IMR-90 (cell line): ENCODE data around the gene DMD. TPM values are rescaled to one million over a fixed set of nuclear protein-coding genes. Genes with fewer than 3 reads are reported as not detected.

Experiments used
- ATAC-seq: fragments of 200-7000 bp; cut with Tn5 transposase; 2 replicates; pipeline ENCODE4 v1.9.1; 2020; ENCODE audit warnings: low read depth, mild to moderate bottlenecking, moderate library complexity
- BruUV-seq: library from RNA; stranded (reverse); fragments of 400-500 nt; replicated peaks from 2 replicates; lab custom pipeline; 2021; lab: Mats Ljungman, UMichigan
- CTCF ChIA-PET: fragments of 300-600 bp; formaldehyde crosslinking; extraction: SDS; loops from one replicate; lab custom pipeline; 2021; ENCODE audit warnings: antibody characterized with exemption; lab: Yijun Ruan, JAX
- POLR2A ChIA-PET: fragments of 300-600 bp; sonication (Branson Sonifier 250); formaldehyde crosslinking; loops from one replicate; lab custom pipeline; 2022; ENCODE audit warnings: antibody characterized with exemption; ENCODE audit not compliant: unreplicated experiment; lab: Charles Lee
- DNase-seq: peaks from one replicate; pipeline ENCODE4 v3.0.0; 2013
- H2AFZ ChIP-seq: replicated peaks from 2 replicates; pipeline ENCODE3; 2013; ENCODE audit warnings: low read length, mild to moderate bottlenecking; ENCODE audit not compliant: poor library complexity
- H2AK5ac ChIP-seq: 2 replicates; pipeline ENCODE4 v1.6.1; 2013; ENCODE audit warnings: low read depth, low read length, inconsistent platforms
- H2AK9ac ChIP-seq: replicated peaks from 2 replicates; pipeline ENCODE3; 2013; ENCODE audit warnings: mild to moderate bottlenecking, low read depth, low read length, moderate library complexity; ENCODE audit not compliant: poor library complexity
- H2BK120ac ChIP-seq: 2 replicates; pipeline ENCODE4 v1.6.1; 2013; ENCODE audit warnings: low read depth, low read length, inconsistent platforms
- H2BK15ac ChIP-seq: 3 replicates; pipeline ENCODE4 v1.6.1; 2013; ENCODE audit warnings: low read depth, low read length, inconsistent platforms
- H2BK20ac ChIP-seq: 2 replicates; pipeline ENCODE4 v1.6.1; 2013; ENCODE audit warnings: low read depth, mild to moderate bottlenecking, inconsistent platforms, low read length, moderate library complexity
- H2BK5ac ChIP-seq: 2 replicates; pipeline ENCODE4 v1.6.1; 2013; ENCODE audit warnings: mild to moderate bottlenecking, low read depth, low read length, inconsistent platforms; ENCODE audit not compliant: poor library complexity, severe bottlenecking
- H3K14ac ChIP-seq: replicated peaks from 2 replicates; pipeline ENCODE4 v1.6.1; 2013; ENCODE audit warnings: low read depth, low read length, inconsistent platforms
- H3K18ac ChIP-seq: 2 replicates; pipeline ENCODE4 v1.6.1; 2013; ENCODE audit warnings: low read depth, low read length, control low read depth
- H3K23ac ChIP-seq: 2 replicates; pipeline ENCODE4 v1.6.1; 2013; ENCODE audit warnings: low read depth, low read length, inconsistent platforms
- H3K27ac ChIP-seq: 2 replicates; pipeline ENCODE4 v1.5.1; 2013; ENCODE audit warnings: mild to moderate bottlenecking, control low read depth, low read length; ENCODE audit not compliant: insufficient read depth
- H3K27me3 ChIP-seq: 2 replicates; pipeline ENCODE4 v1.6.1; 2013; ENCODE audit warnings: low read length; ENCODE audit not compliant: control insufficient read depth, insufficient read depth
- H3K36me3 ChIP-seq: 2 replicates; pipeline ENCODE4 v1.6.1; 2013; ENCODE audit warnings: low read length, mixed read lengths; ENCODE audit not compliant: control insufficient read depth, insufficient read depth
- H3K4ac ChIP-seq: 2 replicates; pipeline ENCODE4 v1.6.1; 2013; ENCODE audit warnings: low read depth, low read length, inconsistent platforms
- H3K4me1 ChIP-seq: 2 replicates; pipeline ENCODE4 v1.6.1; 2013; ENCODE audit warnings: low read length, mixed read lengths; ENCODE audit not compliant: control insufficient read depth, insufficient read depth
- H3K4me2 ChIP-seq: 2 replicates; pipeline ENCODE4 v1.6.1; 2013; ENCODE audit warnings: low read depth, mild to moderate bottlenecking, control low read depth, low read length, moderate library complexity
- H3K4me3 ChIP-seq: 2 replicates; pipeline ENCODE4 v1.5.1; 2013; ENCODE audit warnings: low read depth, mild to moderate bottlenecking, control low read depth, low read length, moderate library complexity; ENCODE audit not compliant: insufficient read depth
- H3K56ac ChIP-seq: 2 replicates; pipeline ENCODE4 v1.6.1; 2013; ENCODE audit warnings: low read length, inconsistent platforms; ENCODE audit not compliant: insufficient read depth; ENCODE audit errors: extremely low read depth
- H3K79me1 ChIP-seq, 2 experiments: 2 replicates each; pipeline ENCODE4 v1.6.1; 2013; ENCODE audit warnings: low read length in 2 of 2, inconsistent platforms in 1 of 2, low read depth in 1 of 2
- H3K9ac ChIP-seq: 2 replicates; pipeline ENCODE4 v1.6.1; 2013; ENCODE audit warnings: low read depth, low read length, control low read depth
- H3K9me1 ChIP-seq: 2 replicates; pipeline ENCODE4 v1.6.1; 2013; ENCODE audit warnings: low read length, inconsistent platforms; ENCODE audit not compliant: insufficient read depth
- H3K9me3 ChIP-seq: 2 replicates; pipeline ENCODE4 v1.6.1; 2013; ENCODE audit warnings: low read length; ENCODE audit not compliant: control insufficient read depth, insufficient read depth
- H4K20me1 ChIP-seq: 2 replicates; pipeline ENCODE4 v1.6.1; 2013; ENCODE audit warnings: low read length, inconsistent platforms; ENCODE audit not compliant: insufficient read depth
- H4K5ac ChIP-seq: 2 replicates; pipeline ENCODE4 v1.6.1; 2013; ENCODE audit warnings: mild to moderate bottlenecking, low read depth, low read length, control low read depth
- H4K8ac ChIP-seq, 2 experiments: 2 replicates each; pipeline ENCODE4 v1.6.1; 2013; ENCODE audit warnings: low read depth in 2 of 2, low read length in 2 of 2, control low read depth in 1 of 2, inconsistent platforms in 1 of 2
- H4K91ac ChIP-seq: 2 replicates; pipeline ENCODE4 v1.6.1; 2013; ENCODE audit warnings: low read depth, low read length, inconsistent platforms; ENCODE audit not compliant: insufficient read depth
- CHD1 ChIP-seq: IDR thresholded peaks from 2 replicates; pipeline ENCODE4 v1.6.1; 2012; ENCODE audit warnings: low read depth, low read length, improper control_type of control experiment
- FOS ChIP-seq: fragments of 150-350 bp; IDR thresholded peaks from 2 replicates; pipeline ENCODE4 v1.6.1; 2016; ENCODE audit warnings: low read depth, low read length
- WGBS, 2 experiments: methylation state at CpG; one replicate each; pipeline versions ENCODE4 v1.1.5 to v1.1.7; 2013; ENCODE audit warnings: missing lambda C conversion rate in 2 of 2; ENCODE audit not compliant: insufficient read length in 1 of 2; ENCODE audit errors: extremely low coverage in 2 of 2; 5-methylcytosine and 5-hydroxymethylcytosine counted together
- dilution Hi-C: fragments of 300-500 bp; cut with HindIII; formaldehyde crosslinking; loops from one replicate; pipeline ENCODE4 v1.14.3; 2018; ENCODE audit warnings: low sequenced_read_pairs; ENCODE audit not compliant: unreplicated experiment
- in situ Hi-C: fragments of 300-500 bp; cut with MboI; formaldehyde crosslinking; loops from 3 replicates; pipeline ENCODE4 v1.14.3; 2019; ENCODE audit warnings: low sequenced_read_pairs, inconsistent platforms, mixed read lengths
- intact Hi-C: fragments of 100-400 bp; cut with micrococcal nuclease; formaldehyde crosslinking; loops from 2 replicates; pipeline ENCODE4 v1.10.0; 2022
- polyA plus RNA-seq, 3 experiments: library from polyadenylated mRNA; depleted of rRNA; stranded (reverse); fragments of >200 nt; gene quantifications; 2 replicates each; pipeline ENCODE4 v1.2.3, GENCODE V29; 2012; ENCODE audit warnings: low replicate concordance in 1 of 3
- total RNA-seq: library from RNA; depleted of rRNA; stranded (reverse); fragments of >200 nt; gene quantifications from 2 replicates; pipeline ENCODE4 v1.2.3, GENCODE V29; 2012

DMD gene
- total and polyA plus RNA-seq, 2 of the 4 experiments (the other 2 are of a cell fraction): 6.6 to 11.8 TPM

- TF ChIP-seq CHD1: no peak
- TF ChIP-seq FOS: 0 out of 2 replicates have a peak, but pooled peaks have one; percentile 6
- Histone ChIP-seq H3K4me1 (no peaks in the 10 kb centered on the region), H3K27me3 (no peaks in the 10 kb centered on the region), H3K36me3 (no peaks in the 10 kb centered on the region), H3K4me2 (no peak overlapping the region), H2BK15ac (no peak overlapping the region), H4K5ac (no peak overlapping the region), H2AK5ac (no peak overlapping the region), H4K91ac (no peak overlapping the region), H3K9ac (no peak overlapping the region), H3K9me1 (no peaks in the 10 kb centered on the region), H2BK5ac (no peak overlapping the region), H3K9me3 (no peaks in the 10 kb centered on the region), H2BK120ac (no peak overlapping the region), H4K20me1 (no peaks in the 10 kb centered on the region), H2AFZ (no peak overlapping the region), H2BK20ac (no peak overlapping the region), H3K27ac (no peak overlapping the region), H4K8ac (no peak overlapping the region), H3K23ac (no peak overlapping the region), H2AK9ac (no peak overlapping the region), H3K79me1 (no peaks in the 10 kb centered on the region), H3K4me3 (no peak overlapping the region), H3K18ac (no peak overlapping the region), H3K14ac (no peak overlapping the region), H3K4ac (no peak overlapping the region), H3K56ac (no peak overlapping the region)
- intact Hi-C loops (no loop called here), dilution Hi-C loops (no loop called here), in situ Hi-C loops (no loop called here)
- ChIA-PET CTCF (no interaction called here), POLR2A (no interaction called here)
- DNase-seq (peak; percentile 72), ATAC-seq (peak; percentile 71)
- WGBS, 2 experiments: no CpG with 5 or more reads among the region's 5 CpGs
- no TSS peak for BruUV-seq
Observed at GRCh38 chrX:31590581-31591114, 1620.7 kb downstream of the DMD start.
